ENCODE data around the gene ALK.

Gene ALK

GRCh38 chr2:29921560-29921915, at the start of gene ALK:
Gene ALK (minus strand): TSS chr2:29921586. CDS start chr2:29920659, 927 bp downstream.
- DNase-seq (ENCODE audit: low read depth) = peak; percentile 22

GRCh38 chr2:29966266-29966665, 44.9 kb upstream of the ALK start:
- no peak for DNase-seq (ENCODE audit: low read depth)

DNA sequence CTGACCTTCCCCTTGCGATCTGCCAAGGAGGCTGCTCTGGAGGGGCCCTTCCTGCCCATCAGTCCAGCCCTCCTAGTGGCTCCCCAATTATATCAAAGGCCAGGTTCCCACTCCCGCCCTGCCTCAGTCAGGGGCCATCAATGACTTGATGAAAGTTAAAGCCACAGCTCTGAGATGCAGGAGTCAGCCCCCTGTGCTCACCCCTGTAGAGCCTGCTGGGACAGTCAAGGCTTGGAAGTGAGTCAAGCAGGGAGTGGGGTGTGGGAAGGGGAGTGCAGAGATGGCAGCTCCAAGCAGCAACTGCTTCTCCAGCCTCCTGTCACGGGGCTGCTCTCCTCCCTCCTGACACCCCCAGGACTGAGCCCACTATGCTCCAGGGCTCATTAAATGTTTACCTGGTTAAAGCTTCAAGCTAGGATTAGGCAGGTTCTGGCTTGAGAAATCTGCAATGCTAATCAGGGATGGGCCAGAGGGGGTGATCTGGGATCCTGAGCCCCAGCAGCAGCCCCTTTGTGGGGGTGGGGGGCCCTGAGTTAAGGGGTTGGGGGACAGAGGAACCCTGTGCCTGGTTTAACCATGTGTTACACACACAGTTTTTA, 42.7 kb upstream of the ALK start:
- no peak for DNase-seq (ENCODE audit: low read depth)

DNA sequence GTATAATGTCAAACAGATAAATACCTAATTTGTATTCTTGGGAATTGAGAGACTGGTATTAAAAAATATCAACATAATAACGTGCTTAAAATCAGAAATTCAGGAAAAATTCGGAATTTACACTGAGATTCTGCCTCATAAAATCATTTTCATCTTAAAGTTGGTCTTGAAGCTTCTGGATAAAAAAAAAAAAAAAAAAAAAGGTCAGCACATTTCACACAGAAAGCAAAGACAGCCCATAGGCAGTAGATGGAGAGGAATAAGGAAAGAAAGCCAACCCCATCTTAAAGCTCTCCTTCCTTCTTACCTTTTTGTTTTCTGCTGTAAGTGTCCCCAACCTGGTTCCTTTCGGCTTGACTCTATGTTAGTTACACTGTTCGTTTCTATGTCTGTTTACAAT, 41.5 kb upstream of the ALK start:
- DNase-seq (ENCODE audit: low read depth) = no peak

DNA sequence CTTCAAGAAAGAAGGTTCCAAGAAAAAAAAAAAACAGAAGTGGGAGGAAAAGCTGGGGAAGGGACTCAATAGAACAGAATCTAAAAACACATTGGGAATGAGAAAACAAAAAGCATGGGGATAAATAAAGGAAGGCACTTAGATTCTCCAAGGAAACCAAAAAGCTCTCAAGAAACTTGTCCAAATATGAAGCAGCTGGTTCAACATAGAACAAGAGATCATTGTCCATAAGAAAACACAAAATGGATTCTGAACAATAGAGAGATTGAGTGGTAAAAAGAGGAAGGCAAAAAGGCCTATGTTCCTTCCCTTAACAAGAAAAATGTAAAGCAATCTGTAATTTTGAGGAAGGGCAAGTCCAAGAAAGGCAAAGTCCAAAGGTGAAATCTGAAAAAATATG, 32.9 kb upstream of the ALK start:
- DNase-seq (ENCODE audit: low read depth) = no peak

DNA sequence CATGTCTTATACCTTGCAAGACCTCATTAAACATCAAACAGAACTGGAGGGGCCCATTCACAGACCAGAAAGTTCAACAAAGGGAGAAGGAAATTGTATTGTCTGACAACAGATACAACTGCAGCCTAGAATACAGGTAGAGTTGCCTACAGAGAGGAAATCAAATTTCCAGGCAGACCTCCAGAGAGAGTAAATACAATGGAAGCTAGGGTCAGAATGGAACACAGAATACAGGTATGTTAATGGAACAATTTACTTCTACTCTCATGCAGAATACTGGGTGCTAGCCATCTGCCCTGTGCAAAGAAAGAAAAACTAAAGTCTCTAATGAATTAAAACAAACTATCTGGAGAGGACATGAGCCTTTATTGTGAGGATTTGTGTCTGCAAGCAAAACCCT, 31.6 kb upstream of the ALK start:
- no peak for DNase-seq (ENCODE audit: low read depth)

DNA sequence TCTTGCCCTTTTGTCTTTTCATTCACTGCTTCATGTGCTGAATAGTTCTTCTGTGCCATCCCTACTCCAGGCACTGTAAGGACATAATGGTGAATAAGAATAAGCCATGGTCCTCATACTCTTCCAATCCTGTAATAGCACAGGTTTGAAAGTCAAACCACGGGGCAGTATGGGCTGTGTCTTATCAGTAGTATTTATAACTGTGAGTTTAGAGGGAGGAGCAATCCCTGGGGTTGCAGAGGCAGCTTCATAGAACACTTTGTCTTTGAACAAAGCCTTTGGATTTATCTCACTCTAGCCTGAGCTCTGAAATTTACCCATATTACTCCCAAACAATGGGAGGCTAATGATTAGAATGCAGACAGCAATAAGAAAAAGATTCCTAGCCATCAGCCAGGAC, 30.2 kb upstream of the ALK start:
- no peak for DNase-seq (ENCODE audit: low read depth)

DNA sequence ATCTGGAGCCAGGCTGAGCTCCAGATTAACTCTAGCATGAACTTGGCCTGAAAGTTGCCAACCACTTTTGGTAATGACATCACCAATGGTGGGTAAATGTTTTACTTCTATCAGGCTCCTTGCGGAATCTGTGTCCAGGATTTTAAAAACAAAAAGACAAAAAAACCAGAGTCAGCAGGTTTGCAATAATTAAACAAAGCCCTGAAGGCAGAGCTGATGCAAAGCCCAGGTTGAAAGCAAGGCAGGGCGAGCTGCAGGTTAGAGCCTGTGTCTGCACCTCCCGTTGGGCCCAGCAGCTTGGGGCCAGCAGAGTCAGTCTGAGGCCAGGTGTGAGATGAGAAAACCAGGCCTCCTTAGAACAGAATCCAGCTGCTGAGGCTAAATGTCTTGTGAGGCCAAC, 29.1 kb upstream of the ALK start:
- DNase-seq (ENCODE audit: low read depth) = no peak

GRCh38 chr2:29949042-29949441, 27.7 kb upstream of the ALK start:
- DNase-seq (ENCODE audit: low read depth) = no peak

- no peak for DNase-seq (ENCODE audit: low read depth)
Observed at GRCh38 chr2:29946505-29946904, 25.1 kb upstream of the ALK start.

GRCh38 chr2:29942711-29943110, 21.3 kb upstream of the ALK start:
- DNase-seq (ENCODE audit: low read depth) = no peak

DNA sequence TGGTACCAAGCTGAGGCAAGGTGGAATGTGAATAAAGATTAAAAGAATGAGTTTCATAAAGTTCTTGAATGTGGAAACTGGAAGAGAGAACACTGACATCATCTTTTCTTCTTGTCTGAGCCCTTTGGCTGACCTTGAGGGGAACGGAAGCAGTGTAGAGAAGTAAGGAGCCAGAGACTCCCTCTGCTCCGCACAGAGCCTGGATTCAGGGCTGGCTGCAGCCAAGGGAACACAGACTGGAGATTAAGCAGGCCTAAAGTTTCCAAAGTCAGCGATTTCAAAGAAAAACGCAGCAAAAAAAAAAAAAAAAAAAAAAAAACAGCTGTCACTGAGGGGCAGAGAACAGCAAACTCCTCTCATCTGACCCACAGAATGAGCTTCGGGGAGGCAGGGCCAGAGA, 19.3 kb upstream of the ALK start:
- DNase-seq (ENCODE audit: low read depth) = no peak

DNA sequence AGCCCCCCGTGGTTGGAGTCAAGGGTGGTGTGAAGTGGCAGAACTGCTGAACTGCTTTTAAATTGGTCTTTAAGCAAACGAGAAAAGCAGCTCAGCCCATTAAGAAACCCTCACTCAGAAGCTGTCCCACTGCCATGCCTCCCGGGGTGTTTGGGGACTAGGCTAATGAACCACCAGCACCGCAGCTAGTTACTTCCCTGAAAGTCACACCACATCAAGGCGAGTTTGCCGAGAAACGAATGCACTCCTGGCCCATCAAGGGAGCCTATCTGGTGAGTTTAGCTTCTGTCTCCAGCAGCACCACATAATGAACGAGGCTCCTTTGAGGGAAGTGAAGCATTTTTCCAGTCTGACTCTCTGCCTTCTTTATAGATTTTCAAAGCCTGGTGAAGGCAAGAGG, 14.6 kb upstream of the ALK start:
- no peak for DNase-seq (ENCODE audit: low read depth)

- no peak for DNase-seq (ENCODE audit: low read depth)
Observed at GRCh38 chr2:29931818-29932217, 10.4 kb upstream of the ALK start.

DNA sequence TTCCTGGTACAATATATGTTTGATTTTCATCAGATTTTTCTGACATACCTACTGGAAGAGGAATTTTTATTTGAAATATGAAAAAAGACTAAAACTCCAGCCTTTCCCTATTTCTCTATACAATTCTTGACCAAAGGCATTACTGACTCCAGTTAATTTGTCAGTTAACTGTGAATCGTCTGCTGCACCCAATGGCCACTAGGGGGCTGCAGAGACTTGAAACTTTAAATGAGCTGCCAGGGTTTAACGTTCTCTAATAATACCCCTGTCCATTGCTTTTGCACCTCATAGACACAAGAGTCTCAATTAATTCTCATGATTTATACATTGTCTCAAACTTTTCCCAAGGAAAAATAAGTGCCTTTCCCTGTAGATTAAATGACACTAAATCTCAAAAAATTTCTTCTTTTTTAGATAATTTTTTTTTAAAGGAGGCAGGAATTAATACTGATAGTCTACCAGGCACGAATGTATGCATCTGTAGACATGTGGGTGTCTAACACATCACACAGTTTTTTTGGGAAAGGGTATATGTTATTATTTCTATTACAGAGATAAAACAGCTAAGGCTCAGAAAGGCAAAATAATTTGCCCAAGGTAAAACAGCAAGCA, 1.8 kb upstream of the ALK start:
- no peak for DNase-seq (ENCODE audit: low read depth)

- DNase-seq (ENCODE audit: low read depth) = no peak
Observed at GRCh38 chr2:29922605-29923004, 1.2 kb upstream of the ALK start.

DNA sequence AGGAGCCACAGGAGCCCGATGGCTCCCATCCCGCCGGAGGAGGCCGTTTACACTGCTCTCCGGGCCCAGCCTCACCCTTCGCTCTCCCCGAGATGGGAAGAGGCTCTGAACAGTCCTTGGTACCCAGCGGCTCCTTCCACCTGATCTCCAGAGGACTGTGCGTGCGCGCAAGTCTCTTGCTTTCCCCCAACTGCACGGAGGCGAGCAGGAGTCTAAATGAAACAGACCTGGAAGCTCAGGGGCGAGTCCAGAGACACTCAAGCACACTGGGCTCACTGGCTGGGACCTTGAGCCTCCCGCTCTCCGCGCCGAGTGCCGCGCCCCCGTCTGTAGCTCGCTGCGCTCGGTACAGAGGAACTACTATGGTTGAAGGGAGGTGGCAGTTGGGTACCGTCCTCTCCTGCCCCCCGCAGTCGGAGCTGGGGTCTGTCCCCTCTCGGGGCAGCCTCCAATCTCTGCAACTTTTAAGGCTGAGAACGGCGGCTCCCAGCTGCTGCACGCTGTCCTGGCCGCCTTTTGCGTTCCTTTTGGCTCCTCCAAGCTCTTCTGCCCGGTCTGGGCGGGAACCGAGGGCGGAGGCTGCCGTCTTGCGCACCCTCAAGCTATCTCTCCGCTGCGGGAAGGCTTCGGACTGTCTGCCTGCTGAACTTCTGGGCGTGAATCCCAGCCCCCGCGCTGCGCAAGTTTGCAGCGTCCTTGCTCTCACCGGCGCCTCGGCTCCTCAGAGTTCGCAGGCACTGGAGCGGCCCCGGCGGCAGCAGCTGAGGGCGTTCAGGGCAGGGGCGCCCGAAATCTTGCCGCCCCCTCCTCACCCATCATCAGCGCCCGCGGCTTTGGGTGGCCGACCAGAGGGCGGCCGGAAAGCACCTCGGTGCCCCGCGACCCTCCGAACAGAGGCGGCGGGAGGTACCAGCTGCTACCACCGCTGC, 491 bp downstream of the ALK start:
- DNase-seq (ENCODE audit: low read depth) = no peak

- no peak for DNase-seq (ENCODE audit: low read depth)
Observed at GRCh38 chr2:29920130-29920577, 1.2 kb downstream of the ALK start.

- DNase-seq (ENCODE audit: low read depth) = no peak
Observed at GRCh38 chr2:29918941-29919340, 2.4 kb downstream of the ALK start.

GRCh38 chr2:29917781-29918180, 3.6 kb downstream of the ALK start:
- no peak for DNase-seq (ENCODE audit: low read depth)

DNA sequence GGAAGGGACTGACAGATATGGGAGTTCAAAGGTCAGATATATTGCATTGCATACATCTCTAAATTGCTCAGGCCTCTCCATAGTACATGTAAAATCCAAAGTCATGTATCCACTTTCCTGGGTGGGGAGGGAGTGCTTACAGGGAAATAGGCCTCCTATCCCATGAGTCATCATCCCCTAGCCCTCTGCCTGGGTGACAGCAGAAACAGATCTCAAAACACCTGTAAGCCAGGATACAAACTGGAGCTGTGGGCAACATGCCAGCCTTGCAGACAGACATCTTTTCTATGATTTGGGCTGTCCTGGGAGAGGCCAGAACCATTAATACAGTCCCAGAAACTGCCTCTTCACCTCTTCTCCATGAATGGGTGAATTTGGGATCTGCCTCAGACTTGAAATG, 4.8 kb downstream of the ALK start:
- no peak for DNase-seq (ENCODE audit: low read depth)

DNA sequence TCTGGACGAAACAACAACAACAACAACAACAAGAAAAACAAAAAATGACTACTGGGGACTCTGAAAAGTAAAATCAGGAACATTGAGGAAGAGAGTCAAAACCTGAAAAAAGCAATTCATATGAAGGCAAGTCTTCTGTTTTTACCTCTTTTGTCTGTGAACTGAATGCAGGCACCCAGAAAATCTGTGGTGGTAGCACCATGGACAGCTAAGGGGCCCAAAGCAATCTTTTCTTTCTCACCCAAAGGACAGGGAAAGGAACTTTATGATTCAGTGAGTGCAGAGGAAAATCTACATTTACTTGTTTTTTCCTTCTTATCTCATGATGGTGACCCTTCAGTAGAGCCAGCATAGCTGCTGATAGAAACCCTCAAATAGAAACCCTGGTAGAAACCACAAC, 10.4 kb downstream of the ALK start:
- DNase-seq (ENCODE audit: low read depth) = no peak

DNA sequence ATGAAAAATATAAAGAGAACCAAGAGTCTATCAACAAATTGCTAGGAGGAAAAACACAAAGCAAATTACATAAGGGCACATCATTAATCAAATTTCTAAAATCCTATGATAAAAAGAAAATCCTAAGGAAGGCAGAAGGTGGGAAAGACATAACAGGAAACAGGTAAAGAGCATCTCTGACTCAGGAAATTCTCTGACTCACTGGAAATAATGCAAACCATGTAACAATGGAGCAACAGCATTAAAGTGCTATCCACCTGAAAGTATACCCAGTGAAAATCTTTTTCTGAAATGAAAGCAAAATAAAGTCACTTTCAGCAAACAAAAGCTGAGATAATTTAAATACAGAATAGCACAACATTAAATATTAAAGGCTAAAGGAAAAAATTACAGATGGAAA, 10.9 kb downstream of the ALK start:
- DNase-seq (ENCODE audit: low read depth) = no peak
